Uterus (tissue), 4 donors: ENCODE data around the gene OMG. TPM values are rescaled to one million over a fixed set of nuclear protein-coding genes. Genes with fewer than 3 reads are reported as not detected.
A peak's percentile ranks its signal among the peaks of the same experiment; 100 is the strongest.
"Not testable (repeated sequence)": the region's sequence is repeated elsewhere in the genome, so short reads cannot be mapped to it uniquely, and the experiment has no call there.

Experiments used
- DNase-seq, 2 donors: peaks; one replicate each; pipeline ENCODE4 v3.0.0-alpha.2; 2019 to 2020
- H3K27ac ChIP-seq, 2 donors: fragments of 200-600 bp; sonication (generic); 1 replicate in 1 of 2; 2 replicates in 1 of 2; pipeline ENCODE4 v1.5.1; 2016 to 2018
- H3K27me3 ChIP-seq, 2 donors: fragments of 200-600 bp; sonication (generic); one replicate each; pipeline ENCODE4 v1.5.1; 2018 to 2019; ENCODE audit warnings: control low read depth in 1 of 2
- H3K36me3 ChIP-seq, 2 donors: fragments of 200-600 bp; sonication (generic); one replicate each; pipeline ENCODE4 v1.5.1; 2019; ENCODE audit warnings: control low read depth in 1 of 2
- H3K4me1 ChIP-seq, 2 donors: fragments of 200-600 bp; sonication (generic); one replicate each; pipeline ENCODE4 v1.5.1; 2018 to 2019; ENCODE audit warnings: control low read depth in 1 of 2
- H3K4me3 ChIP-seq, 2 donors: fragments of 200-600 bp; sonication (generic); 1 replicate in 1 of 2; 2 replicates in 1 of 2; pipeline ENCODE4 v1.5.1; 2018 to 2019; ENCODE audit warnings: mild to moderate bottlenecking in 1 of 2
- H3K9me3 ChIP-seq, 2 donors: fragments of 200-600 bp; sonication (generic); one replicate each; pipeline ENCODE4 v1.5.1; 2019; ENCODE audit warnings: control low read depth in 1 of 2
- CTCF ChIP-seq, 4 experiments: fragments of 200-600 bp in 2 of 4; fragments of 450-650 bp in 2 of 4; sonication (generic) in 2 of 4; IDR thresholded peaks; one replicate each; pipeline ENCODE4 v1.5.1; 2016 to 2019; ENCODE audit warnings: antibody characterized with exemption in 4 of 4, mild to moderate bottlenecking in 2 of 4, moderate library complexity in 1 of 4
- POLR2A ChIP-seq, 2 donors: fragments of 450-650 bp; IDR thresholded peaks; one replicate each; pipeline ENCODE4 v1.6.1; 2016; ENCODE audit warnings: antibody characterized with exemption in 2 of 2, mild to moderate bottlenecking in 1 of 2, moderate library complexity in 1 of 2
- intact Hi-C: fragments of 100-400 bp; cut with DNase I; formaldehyde crosslinking; loops from one replicate; pipeline ENCODE4 v1.15.1; 2023; ENCODE audit warnings: low total_unique reads
- total RNA-seq, 4 donors: library from RNA; depleted of rRNA in 3 of 4; stranded (reverse); fragments of >200 nt in 3 of 4; gene quantifications; one replicate each; pipeline versions ENCODE4 v1.1.0 to v1.2.4, GENCODE V29; 2014 to 2023
- donor health status: DM: yes; HTN: yes; CAD: no.

OMG gene
- total RNA-seq, result 1 to 10 TPM in 1 of 4 donors, under 1 TPM in 1, not detected in 2; 0.51 to 1.0 TPM

- Histone ChIP-seq H3K27me3 (no peaks in the 10 kb centered on the region), H3K4me1 (no peaks in the 10 kb centered on the region), H3K4me3 (no peak within 1 kb of the TSS), H3K36me3 (no peaks in the 10 kb centered on the region), H3K9me3 (no peaks in the 10 kb centered on the region), H3K27ac (no peak within 1 kb of the TSS)
- intact Hi-C loops, result no loop called here
- DNase-seq, result no peak
- TF ChIP-seq POLR2A (IDR thresholded peaks at IDR 0.05) (no peak), CTCF (IDR thresholded peaks at IDR 0.05) (no peak)
Measured at GRCh38 chr17:31297090-31297489, at the start of gene OMG. Gene OMG (minus strand): TSS chr17:31297239. CDS start chr17:31296331, 908 bp downstream.

- H3K9me3 ChIP-seq, H3K27ac ChIP-seq, DNase-seq, H3K4me3 ChIP-seq, H3K27me3 ChIP-seq, H3K36me3 ChIP-seq, intact Hi-C loops, H3K4me1 ChIP-seq: not testable (repeated sequence)
Measured at GRCh38 chr17:31345191-31345747, 48.2 kb upstream of the OMG start.

GRCh38 chr17:31339906-31340661, 43.0 kb upstream of the OMG start:
- Histone ChIP-seq H3K4me3 (no peak overlapping the region), H3K36me3 (no peaks in the 10 kb centered on the region), H3K27ac (peak overlapping the region; percentile 35 to 45), H3K9me3 (no peaks in the 10 kb centered on the region), H3K4me1 (no peaks in the 10 kb centered on the region), H3K27me3 (no peaks in the 10 kb centered on the region)
- DNase-seq, result peak in 1 of 2 donors; percentile 20
- TF ChIP-seq CTCF (IDR thresholded peaks at IDR 0.05), result no peak
- TF ChIP-seq POLR2A (IDR thresholded peaks at IDR 0.05), result no peak
- intact Hi-C loops, result no loop called here

GRCh38 chr17:31329221-31329620, 32.2 kb upstream of the OMG start:
- Histone ChIP-seq H3K36me3 (peaks cover 0 to 3% of the 10 kb centered on the region in 2 donors), H3K4me1 (no peaks in the 10 kb centered on the region), H3K4me3 (no peak overlapping the region), H3K27me3 (no peaks in the 10 kb centered on the region), H3K9me3 (no peaks in the 10 kb centered on the region), H3K27ac (no peak overlapping the region)
- intact Hi-C loops, result no loop called here
- TF ChIP-seq CTCF (IDR thresholded peaks at IDR 0.05) (no peak), POLR2A (IDR thresholded peaks at IDR 0.05) (no peak)
- DNase-seq, result no peak

GRCh38 chr17:31328160-31328535, 31.1 kb upstream of the OMG start:
- no peaks in the 10 kb centered on the region for H3K4me1 ChIP-seq
- peaks cover 0 to 3% of the 10 kb centered on the region in 2 donors for H3K36me3 ChIP-seq
- H3K4me3 ChIP-seq, result no peak overlapping the region
- no peaks in the 10 kb centered on the region for H3K9me3 ChIP-seq
- no peak overlapping the region for H3K27ac ChIP-seq
- DNase-seq, result no peak
- no peak for TF ChIP-seq POLR2A (IDR thresholded peaks at IDR 0.05)
- no peak for TF ChIP-seq CTCF (IDR thresholded peaks at IDR 0.05)
- no peaks in the 10 kb centered on the region for H3K27me3 ChIP-seq
- intact Hi-C loops, result no loop called here
